ENCODE results near the gene MSX1.

Gene MSX1

DNA sequence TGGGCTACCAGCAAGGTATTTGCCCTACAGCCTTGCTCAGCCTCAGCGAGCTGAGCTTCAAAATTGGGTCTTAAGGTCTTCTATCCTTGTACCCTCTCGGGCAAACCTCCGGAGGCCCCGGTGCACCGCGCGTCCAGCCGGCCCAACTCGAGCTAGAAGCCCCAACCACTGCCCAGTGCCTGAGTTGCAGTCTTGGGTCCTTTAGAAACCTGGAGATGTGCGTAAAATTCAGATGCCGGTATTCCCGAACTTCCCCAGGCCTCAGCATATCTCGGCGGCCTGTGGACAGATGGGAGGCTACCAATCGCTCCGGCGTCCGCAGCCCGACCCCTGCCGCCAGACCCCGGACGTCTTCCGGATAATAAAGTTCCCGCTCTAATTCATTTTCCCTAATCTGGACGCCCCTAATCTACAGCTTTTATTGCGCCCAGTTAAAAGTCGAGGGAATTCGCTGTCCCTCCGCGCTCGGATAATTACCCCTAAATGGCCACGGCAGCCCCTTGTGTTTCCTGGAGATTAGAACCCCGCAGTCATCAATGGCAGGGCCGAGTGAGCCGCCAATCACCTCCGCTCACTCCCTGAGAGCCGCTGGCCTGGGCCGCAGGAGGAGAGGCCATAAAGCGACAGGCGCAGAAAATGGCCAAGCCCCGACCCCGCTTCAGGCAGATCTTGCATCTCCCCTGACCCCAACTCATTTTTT lies 1.5 kb upstream of the MSX1 start:
- H3K9me3 ChIP-seq (ENCODE audit: control insufficient read depth, insufficient read depth, low read length): no peaks in the 10 kb centered on the region
- DNase-seq (ENCODE audit: low read depth, low spot score): no peak
- H3K4me1 ChIP-seq (ENCODE audit: control insufficient read depth, insufficient read depth, low read length): no peaks in the 10 kb centered on the region; the same call in 1 of the 2 replicates
- H3K36me3 ChIP-seq (ENCODE audit: control insufficient read depth, insufficient read depth, low read length): no peaks in the 10 kb centered on the region
- H3K27me3 ChIP-seq (ENCODE audit: control insufficient read depth, insufficient read depth, low read length): peaks cover 92% of the 10 kb centered on the region
- no peak overlapping the region for H3K4me3 ChIP-seq (ENCODE audit: low read length)
- WGBS (ENCODE audit: insufficient coverage, insufficient read length): no CpG with 5 or more reads among the region's 42 CpGs
- H3K27ac ChIP-seq (ENCODE audit: low read length): no peak overlapping the region

DNA sequence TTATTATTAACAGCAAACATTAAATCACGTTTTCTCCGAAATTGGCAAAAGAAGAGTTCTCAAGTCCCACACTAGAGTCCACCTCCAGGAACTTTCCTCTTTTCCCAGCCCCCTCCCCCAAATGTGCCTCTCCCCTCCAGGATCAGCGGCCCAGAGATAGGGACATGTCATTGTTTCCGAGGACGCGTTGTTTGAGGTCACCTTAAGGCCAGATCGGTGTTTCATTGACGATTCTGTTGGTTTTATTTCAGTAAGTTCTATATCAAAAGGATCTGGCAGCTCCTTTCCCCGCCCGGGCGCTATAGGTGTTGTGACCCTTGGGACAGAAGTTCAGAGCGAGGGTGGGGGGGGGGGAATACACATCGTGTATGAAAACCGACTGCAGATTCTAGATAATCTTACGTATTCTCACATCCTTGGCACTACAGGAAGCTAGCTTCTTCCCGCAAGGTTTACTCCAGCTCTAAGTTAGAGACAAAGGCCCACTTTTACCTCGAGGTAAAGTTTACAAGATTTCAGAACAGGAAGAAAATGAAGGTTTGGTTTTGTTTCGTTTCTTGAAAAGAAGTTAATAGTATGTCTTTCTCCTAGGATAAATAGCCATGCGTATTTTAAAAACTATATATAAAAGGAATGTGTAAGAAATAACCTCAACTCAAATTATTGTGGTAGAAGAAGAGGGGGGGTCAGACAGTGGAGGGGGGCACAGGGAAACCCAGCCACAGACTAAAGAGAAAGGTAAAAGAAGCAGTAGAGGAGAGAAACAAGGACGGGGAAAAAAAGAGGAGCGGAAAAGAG lies 739 bp upstream of the MSX1 start:
- Histone ChIP-seq H3K4me1 (ENCODE audit: control insufficient read depth, insufficient read depth, low read length) (no peaks in the 10 kb centered on the region; the same call in 1 of the 2 replicates), H3K27ac (ENCODE audit: low read length) (no peak overlapping the region), H3K27me3 (ENCODE audit: control insufficient read depth, insufficient read depth, low read length) (peaks cover 90% of the 10 kb centered on the region), H3K36me3 (ENCODE audit: control insufficient read depth, insufficient read depth, low read length) (no peaks in the 10 kb centered on the region), H3K9me3 (ENCODE audit: control insufficient read depth, insufficient read depth, low read length) (no peaks in the 10 kb centered on the region), H3K4me3 (ENCODE audit: low read length) (no peak overlapping the region)
- no peak for DNase-seq (ENCODE audit: low read depth, low spot score)
- WGBS (ENCODE audit: insufficient coverage, insufficient read length): no CpG with 5 or more reads among the region's 21 CpGs

- H3K4me3 ChIP-seq (ENCODE audit: low read length): peak overlapping the region; percentile 22; the same call in 1 of the 2 replicates
- no peak overlapping the region for H3K27ac ChIP-seq (ENCODE audit: low read length)
- H3K27me3 ChIP-seq (ENCODE audit: control insufficient read depth, insufficient read depth, low read length): peaks cover 91% of the 10 kb centered on the region
- no peaks in the 10 kb centered on the region for H3K9me3 ChIP-seq (ENCODE audit: control insufficient read depth, insufficient read depth, low read length)
- H3K36me3 ChIP-seq (ENCODE audit: control insufficient read depth, insufficient read depth, low read length): no peaks in the 10 kb centered on the region
- H3K4me1 ChIP-seq (ENCODE audit: control insufficient read depth, insufficient read depth, low read length): no peaks in the 10 kb centered on the region; the same call in 1 of the 2 replicates
- no CpG with 5 or more reads among the region's 80 CpGs for WGBS (ENCODE audit: insufficient coverage, insufficient read length)
- DNase-seq (ENCODE audit: low read depth, low spot score): no peak
These were observed 534 bp downstream of the MSX1 start for GRCh38 chr4:4859799-4860599.

GRCh38 chr4:4860600-4861389 lies 1.3 kb downstream of the MSX1 start:
- peaks cover 91% of the 10 kb centered on the region for H3K27me3 ChIP-seq (ENCODE audit: control insufficient read depth, insufficient read depth, low read length)
- no peak overlapping the region for H3K4me3 ChIP-seq (ENCODE audit: low read length)
- WGBS (ENCODE audit: insufficient coverage, insufficient read length): no CpG with 5 or more reads among the region's 39 CpGs
- H3K4me1 ChIP-seq (ENCODE audit: control insufficient read depth, insufficient read depth, low read length): no peaks in the 10 kb centered on the region; the same call in 1 of the 2 replicates
- H3K9me3 ChIP-seq (ENCODE audit: control insufficient read depth, insufficient read depth, low read length): no peaks in the 10 kb centered on the region
- DNase-seq (ENCODE audit: low read depth, low spot score): no peak
- H3K27ac ChIP-seq (ENCODE audit: low read length): no peak overlapping the region
- no peaks in the 10 kb centered on the region for H3K36me3 ChIP-seq (ENCODE audit: control insufficient read depth, insufficient read depth, low read length)

- Histone ChIP-seq H3K4me3 (ENCODE audit: low read length) (no peak overlapping the region), H3K36me3 (ENCODE audit: control insufficient read depth, insufficient read depth, low read length) (no peaks in the 10 kb centered on the region), H3K27ac (ENCODE audit: low read length) (no peak overlapping the region), H3K9me3 (ENCODE audit: control insufficient read depth, insufficient read depth, low read length) (no peaks in the 10 kb centered on the region), H3K27me3 (ENCODE audit: control insufficient read depth, insufficient read depth, low read length) (peaks cover 91% of the 10 kb centered on the region), H3K4me1 (ENCODE audit: control insufficient read depth, insufficient read depth, low read length) (peaks cover 2% of the 10 kb centered on the region; the same call in 1 of the 2 replicates)
- no peak for DNase-seq (ENCODE audit: low read depth, low spot score)
- WGBS (ENCODE audit: insufficient coverage, insufficient read length): no CpG with 5 or more reads among the region's 21 CpGs
These were observed 2.0 kb downstream of the MSX1 start for GRCh38 chr4:4861390-4862018.

- Histone ChIP-seq H3K4me1 (ENCODE audit: control insufficient read depth, insufficient read depth, low read length) (peaks cover 2% of the 10 kb centered on the region; the same call in 1 of the 2 replicates), H3K36me3 (ENCODE audit: control insufficient read depth, insufficient read depth, low read length) (no peaks in the 10 kb centered on the region), H3K27me3 (ENCODE audit: control insufficient read depth, insufficient read depth, low read length) (peaks cover 91% of the 10 kb centered on the region), H3K4me3 (ENCODE audit: low read length) (no peak overlapping the region), H3K9me3 (ENCODE audit: control insufficient read depth, insufficient read depth, low read length) (no peaks in the 10 kb centered on the region), H3K27ac (ENCODE audit: low read length) (no peak overlapping the region)
- WGBS (ENCODE audit: insufficient coverage, insufficient read length): no CpG with 5 or more reads among the region's 16 CpGs
- DNase-seq (ENCODE audit: low read depth, low spot score): no peak
These were observed 2.6 kb downstream of the MSX1 start for GRCh38 chr4:4862071-4862551.

GRCh38 chr4:4862665-4863482 lies 3.4 kb downstream of the MSX1 start:
- Histone ChIP-seq H3K27ac (ENCODE audit: low read length) (no peak overlapping the region), H3K4me1 (ENCODE audit: control insufficient read depth, insufficient read depth, low read length) (peaks cover 3% of the 10 kb centered on the region; the same call in 1 of the 2 replicates), H3K36me3 (ENCODE audit: control insufficient read depth, insufficient read depth, low read length) (no peaks in the 10 kb centered on the region), H3K9me3 (ENCODE audit: control insufficient read depth, insufficient read depth, low read length) (no peaks in the 10 kb centered on the region), H3K27me3 (ENCODE audit: control insufficient read depth, insufficient read depth, low read length) (peaks cover 91% of the 10 kb centered on the region), H3K4me3 (ENCODE audit: low read length) (no peak overlapping the region)
- no CpG with 5 or more reads among the region's 51 CpGs for WGBS (ENCODE audit: insufficient coverage, insufficient read length)
- DNase-seq (ENCODE audit: low read depth, low spot score): no peak

DNA sequence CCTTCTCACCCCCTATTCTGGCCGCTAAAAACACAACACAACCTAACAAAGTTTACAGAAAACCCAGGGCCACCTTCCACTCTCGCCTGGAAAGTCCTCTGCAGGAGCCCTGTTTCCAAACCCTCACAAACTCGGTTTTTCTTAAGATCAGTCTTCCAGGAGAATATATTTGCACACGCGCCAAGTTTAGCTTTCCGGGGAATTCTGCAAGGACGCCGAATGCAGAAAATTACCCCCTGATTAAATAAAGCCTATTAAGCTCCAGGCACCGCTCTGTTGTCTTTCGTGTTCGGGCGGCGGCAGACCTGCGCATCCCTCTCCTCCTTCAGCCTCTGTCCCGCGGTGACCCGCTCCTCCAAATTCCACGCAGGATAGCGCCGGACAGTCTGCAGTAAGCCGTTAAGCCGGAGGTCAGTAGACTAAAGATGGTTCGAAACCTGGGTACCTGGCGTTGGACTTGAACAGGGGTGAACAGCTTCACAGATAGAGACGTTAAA lies 5.0 kb downstream of the MSX1 start:
- no peak for DNase-seq (ENCODE audit: low read depth, low spot score)
- peaks cover 3% of the 10 kb centered on the region; the same call in 1 of the 2 replicates for H3K4me1 ChIP-seq (ENCODE audit: control insufficient read depth, insufficient read depth, low read length)
- H3K36me3 ChIP-seq (ENCODE audit: control insufficient read depth, insufficient read depth, low read length): no peaks in the 10 kb centered on the region
- no peak overlapping the region for H3K4me3 ChIP-seq (ENCODE audit: low read length)
- H3K27me3 ChIP-seq (ENCODE audit: control insufficient read depth, insufficient read depth, low read length): peaks cover 96% of the 10 kb centered on the region
- H3K9me3 ChIP-seq (ENCODE audit: control insufficient read depth, insufficient read depth, low read length): no peaks in the 10 kb centered on the region
- no peak overlapping the region for H3K27ac ChIP-seq (ENCODE audit: low read length)
- no CpG with 5 or more reads among the region's 25 CpGs for WGBS (ENCODE audit: insufficient coverage, insufficient read length)

Data from iPS DF 6.9 (cell line).